HuH-7.5 (cell line): Measurements from ENCODE around the gene IFT88.

Experiments used
- DNase-seq: peaks from one replicate; pipeline ENCODE4 v3.0.0; 2011; ENCODE audit warnings: low spot score

Gene IFT88

GRCh38 chr13:20566898-20567874 lies at the start of gene IFT88:
IFT88 (plus strand) TSS chr13:20567157; CDS start chr13:20574386, 7,229 bp downstream.
- DNase-seq = peak; percentile 66

- no peak for DNase-seq
These were observed 48.3 kb upstream of the IFT88 start for GRCh38 chr13:20518660-20519100.

- no peak for DNase-seq
These were observed 47.1 kb upstream of the IFT88 start for GRCh38 chr13:20519875-20520274.

- no peak for DNase-seq
These were observed 45.4 kb upstream of the IFT88 start for GRCh38 chr13:20521364-20522115.

GRCh38 chr13:20525144-20525600 lies 41.8 kb upstream of the IFT88 start:
- no peak for DNase-seq

- peak; percentile 59 for DNase-seq
These were observed 41.1 kb upstream of the IFT88 start, which contains the start of gene CRYL1 for GRCh38 chr13:20525601-20526544. CRYL1 (minus strand) TSS chr13:20525857; CDS start chr13:20525794, 63 bp downstream.

- DNase-seq = no peak
These were observed 40.3 kb upstream of the IFT88 start for GRCh38 chr13:20526664-20527063.

GRCh38 chr13:20528452-20528851 lies 38.5 kb upstream of the IFT88 start:
- no peak for DNase-seq

- DNase-seq = no peak
These were observed 32.8 kb upstream of the IFT88 start for GRCh38 chr13:20534038-20534608.

- no peak for DNase-seq
These were observed 30.0 kb upstream of the IFT88 start for GRCh38 chr13:20536992-20537391.

GRCh38 chr13:20544201-20544923 lies 22.6 kb upstream of the IFT88 start:
- no peak for DNase-seq

GRCh38 chr13:20546556-20546955 lies 20.4 kb upstream of the IFT88 start:
- DNase-seq = no peak

- no peak for DNase-seq
These were observed 19.5 kb upstream of the IFT88 start for GRCh38 chr13:20547479-20547908.

- no peak for DNase-seq
These were observed 16.2 kb upstream of the IFT88 start for GRCh38 chr13:20550799-20551198.

GRCh38 chr13:20553311-20553710 lies 13.6 kb upstream of the IFT88 start:
- DNase-seq = no peak

GRCh38 chr13:20558982-20559381 lies 8.0 kb upstream of the IFT88 start:
- no peak for DNase-seq

- DNase-seq = no peak
These were observed 7.1 kb upstream of the IFT88 start for GRCh38 chr13:20559659-20560356.

GRCh38 chr13:20561741-20562140 lies 5.2 kb upstream of the IFT88 start:
- no peak for DNase-seq

- DNase-seq = no peak
These were observed 1.7 kb upstream of the IFT88 start for GRCh38 chr13:20565115-20565736.
